Measurements from ENCODE around the gene SMARCD1.

Gene SMARCD1

DNA sequence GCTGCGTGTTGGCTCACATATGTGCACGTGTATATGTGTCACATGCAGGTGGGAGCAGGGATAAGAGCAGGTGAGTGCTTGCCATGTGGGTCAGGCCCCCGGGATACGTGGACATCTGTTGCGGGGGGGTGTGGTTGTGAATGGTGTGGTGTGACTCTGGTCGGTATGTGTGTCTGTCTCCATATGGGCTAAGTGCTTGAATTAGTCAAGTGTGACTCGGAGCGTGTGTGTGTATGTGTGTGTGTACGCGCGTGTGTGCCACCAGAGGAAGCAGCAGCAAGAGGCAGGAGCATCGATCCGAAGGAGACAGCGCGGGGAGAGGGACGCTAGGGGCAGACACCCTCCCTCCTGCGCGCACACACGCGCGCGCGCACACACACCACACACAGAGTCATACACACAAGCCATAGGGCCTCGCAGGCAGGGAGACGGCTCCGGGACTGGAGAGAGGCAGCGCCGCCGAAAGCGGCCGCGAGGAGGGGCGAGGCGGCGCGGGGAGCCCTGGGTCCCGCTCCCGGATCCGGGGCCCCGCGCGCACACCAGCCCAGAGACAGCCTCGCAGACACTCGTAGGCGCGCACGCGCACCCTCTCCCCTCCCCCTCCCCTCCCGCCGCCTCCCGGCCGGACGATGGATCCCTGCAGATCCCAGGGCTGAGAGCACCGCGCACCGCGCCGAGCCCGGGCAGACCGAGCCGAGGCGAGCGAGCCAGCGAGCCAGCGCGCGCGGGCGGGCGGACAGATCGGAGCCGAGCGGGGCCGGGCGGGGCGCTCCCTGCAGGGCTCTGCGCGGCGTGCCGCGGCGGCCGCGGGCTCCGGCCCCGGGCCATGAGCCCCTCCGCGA lies 27.9 kb upstream of the SMARCD1 start, which contains the start of gene ASIC1:
Gene ASIC1, plus strand, starts transcription at position 597 of the 842 bp plus-strand sequence. CDS start 1,171 bp downstream, outside the sequence.
- no peak for DNase-seq (ENCODE audit: low read depth, low spot score)

DNA sequence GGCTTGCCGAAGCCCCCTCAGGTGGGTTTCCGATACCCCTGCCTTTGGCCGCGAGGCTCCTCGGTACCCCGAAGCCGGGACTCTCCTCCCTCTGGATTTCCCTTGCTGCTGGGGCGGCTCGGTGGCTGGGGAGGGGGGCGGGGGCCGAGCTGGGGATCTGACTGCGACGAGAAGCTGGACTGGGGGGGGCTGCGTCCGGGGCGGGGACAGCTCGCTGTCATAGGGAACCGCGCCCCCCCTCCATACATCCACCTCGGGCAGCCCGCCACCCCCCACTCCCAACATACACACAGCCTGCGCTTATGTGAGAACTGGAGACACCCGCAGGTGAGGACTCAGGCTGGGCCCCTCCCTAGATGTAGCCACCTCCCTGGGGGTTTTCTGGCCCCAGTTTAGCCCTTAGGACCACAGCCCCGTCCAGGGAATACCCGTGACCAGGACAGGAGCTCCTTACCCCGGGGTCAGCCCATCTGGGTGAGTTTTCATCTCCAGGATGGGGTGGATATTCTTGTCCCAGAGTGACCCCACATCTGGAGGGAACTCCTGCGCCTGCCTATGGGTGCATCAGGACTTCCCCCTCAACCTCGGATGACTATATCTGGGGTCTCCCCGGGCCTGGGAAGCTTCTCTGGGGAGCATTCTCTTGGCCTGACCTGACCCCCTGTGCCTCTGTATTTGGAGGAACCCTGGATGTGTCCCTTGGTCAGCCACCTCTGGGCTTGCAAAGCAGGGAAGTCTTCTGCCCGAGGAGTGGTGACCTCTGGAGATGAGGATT lies 27.1 kb upstream of the SMARCD1 start:
- no peak for DNase-seq (ENCODE audit: low read depth, low spot score)

DNA sequence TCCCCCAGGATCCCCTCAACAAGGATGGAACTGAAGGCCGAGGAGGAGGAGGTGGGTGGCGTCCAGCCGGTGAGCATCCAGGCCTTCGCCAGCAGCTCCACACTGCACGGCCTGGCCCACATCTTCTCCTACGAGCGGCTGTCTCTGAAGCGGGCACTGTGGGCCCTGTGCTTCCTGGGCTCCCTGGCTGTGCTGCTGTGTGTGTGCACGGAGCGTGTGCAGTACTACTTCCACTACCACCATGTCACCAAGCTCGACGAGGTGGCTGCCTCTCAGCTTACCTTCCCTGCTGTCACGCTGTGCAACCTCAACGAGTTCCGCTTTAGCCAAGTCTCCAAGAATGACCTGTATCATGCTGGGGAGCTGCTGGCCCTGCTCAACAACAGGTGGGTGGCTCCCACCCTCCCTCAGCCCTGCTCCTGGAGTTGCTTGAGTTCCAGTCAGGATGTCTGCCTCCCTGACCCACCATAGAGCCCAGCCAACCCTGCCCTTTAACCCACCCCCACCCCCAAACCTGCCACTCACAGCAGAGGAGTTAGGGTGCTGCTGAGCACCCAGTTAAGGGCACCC lies 26.3 kb upstream of the SMARCD1 start:
- no peak for DNase-seq (ENCODE audit: low read depth, low spot score)

DNA sequence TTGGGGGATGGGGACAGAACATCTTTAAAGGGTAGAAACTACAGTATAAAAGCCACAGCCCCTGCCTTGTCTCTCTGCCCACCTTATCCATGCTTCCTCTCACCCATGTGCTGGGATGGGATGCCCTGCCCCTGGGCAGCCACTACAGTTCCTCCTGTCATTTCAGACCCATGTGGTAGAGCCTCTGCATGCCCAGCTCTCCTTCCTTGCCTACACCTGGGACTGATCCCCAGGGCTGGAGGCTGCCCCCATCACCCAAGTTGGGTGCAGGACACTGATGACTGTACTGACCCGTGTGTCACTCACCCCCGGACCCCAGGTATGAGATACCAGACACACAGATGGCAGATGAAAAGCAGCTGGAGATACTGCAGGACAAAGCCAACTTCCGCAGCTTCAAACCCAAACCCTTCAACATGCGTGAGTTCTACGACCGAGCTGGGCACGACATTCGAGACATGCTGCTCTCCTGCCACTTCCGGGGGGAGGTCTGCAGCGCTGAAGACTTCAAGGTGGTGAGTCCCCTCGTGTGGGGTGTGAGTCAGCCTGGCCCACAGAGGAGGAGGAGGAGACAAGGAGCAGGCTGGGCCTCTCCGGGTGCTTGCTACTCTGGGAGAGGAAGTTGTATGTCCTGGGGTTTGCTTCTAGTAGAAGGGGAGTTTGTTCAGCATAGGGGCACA lies 25.6 kb upstream of the SMARCD1 start:
- DNase-seq (ENCODE audit: low read depth, low spot score), result no peak

DNA sequence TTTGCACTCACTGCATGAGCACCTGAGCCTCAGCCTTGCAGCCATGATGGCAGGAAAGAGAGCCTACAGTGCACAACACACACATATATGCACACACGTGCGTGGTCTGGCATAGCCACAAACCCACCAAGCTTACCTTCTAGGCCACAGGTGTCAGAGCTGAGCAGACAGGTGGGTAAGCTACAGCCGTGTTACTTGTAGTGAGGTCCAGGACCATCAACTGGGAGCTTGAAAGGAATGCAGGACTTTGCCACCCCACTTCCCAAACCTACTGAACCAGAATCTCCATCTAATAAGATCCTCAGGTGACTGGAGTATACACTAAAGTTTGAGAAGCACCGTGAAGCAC lies 25.0 kb upstream of the SMARCD1 start:
- no peak for DNase-seq (ENCODE audit: low read depth, low spot score)

DNA sequence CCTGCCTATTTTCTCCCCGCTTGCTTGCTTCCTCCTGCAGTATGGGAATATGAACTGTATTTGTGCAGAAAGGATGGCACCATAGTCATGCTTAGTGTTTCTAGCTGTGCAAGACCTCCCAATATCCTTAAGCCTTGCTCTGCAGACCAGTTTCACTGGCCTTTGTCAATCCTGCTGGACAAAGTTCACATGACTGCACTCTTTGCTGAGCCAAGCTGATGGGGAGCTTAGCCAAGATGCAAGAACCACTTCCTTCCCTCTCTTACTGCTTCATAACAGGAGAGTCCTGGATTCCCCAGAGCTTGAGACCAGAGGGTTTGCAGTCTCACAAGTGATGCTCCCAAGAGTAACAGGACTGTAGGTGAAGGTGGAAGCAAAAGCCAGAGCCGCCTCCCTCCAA lies 24.0 kb upstream of the SMARCD1 start:
- no peak for DNase-seq (ENCODE audit: low read depth, low spot score)

DNA sequence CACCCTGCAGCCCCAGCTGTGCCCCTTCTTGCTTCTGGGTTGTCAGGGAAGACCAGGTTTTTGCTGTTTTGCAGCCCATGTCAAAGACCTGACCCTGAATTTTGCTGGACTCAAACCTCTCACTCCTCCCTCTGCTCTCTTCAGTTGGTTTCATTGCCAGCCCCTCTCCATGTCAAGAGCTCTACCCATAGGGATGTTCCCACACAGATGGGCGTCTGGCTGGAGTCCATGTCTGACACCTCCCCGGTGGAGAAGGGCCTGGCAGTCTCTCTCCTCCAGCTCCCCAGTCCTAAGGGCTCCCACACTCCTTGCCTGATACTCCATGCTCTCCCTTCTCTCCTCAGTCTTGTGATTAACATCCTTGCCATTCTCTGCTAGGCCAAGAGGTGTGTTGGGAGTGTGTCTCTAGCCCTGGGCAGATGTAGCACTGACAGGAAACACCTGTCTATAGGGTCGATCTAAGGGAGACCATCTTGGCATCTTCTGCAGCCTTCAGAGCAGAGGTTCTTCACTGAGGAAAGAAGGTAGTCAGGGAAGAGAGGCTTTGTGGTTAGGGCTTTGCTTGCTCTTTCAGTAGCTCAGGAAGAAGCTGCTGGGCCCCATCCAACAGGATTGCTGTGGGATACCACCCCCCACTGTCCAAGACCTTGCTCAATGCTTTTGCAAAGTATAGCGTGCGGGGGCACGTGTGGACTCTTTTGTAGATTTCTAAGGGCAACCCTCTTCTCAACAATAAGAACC lies 23.0 kb upstream of the SMARCD1 start:
- no peak for DNase-seq (ENCODE audit: low read depth, low spot score)

DNA sequence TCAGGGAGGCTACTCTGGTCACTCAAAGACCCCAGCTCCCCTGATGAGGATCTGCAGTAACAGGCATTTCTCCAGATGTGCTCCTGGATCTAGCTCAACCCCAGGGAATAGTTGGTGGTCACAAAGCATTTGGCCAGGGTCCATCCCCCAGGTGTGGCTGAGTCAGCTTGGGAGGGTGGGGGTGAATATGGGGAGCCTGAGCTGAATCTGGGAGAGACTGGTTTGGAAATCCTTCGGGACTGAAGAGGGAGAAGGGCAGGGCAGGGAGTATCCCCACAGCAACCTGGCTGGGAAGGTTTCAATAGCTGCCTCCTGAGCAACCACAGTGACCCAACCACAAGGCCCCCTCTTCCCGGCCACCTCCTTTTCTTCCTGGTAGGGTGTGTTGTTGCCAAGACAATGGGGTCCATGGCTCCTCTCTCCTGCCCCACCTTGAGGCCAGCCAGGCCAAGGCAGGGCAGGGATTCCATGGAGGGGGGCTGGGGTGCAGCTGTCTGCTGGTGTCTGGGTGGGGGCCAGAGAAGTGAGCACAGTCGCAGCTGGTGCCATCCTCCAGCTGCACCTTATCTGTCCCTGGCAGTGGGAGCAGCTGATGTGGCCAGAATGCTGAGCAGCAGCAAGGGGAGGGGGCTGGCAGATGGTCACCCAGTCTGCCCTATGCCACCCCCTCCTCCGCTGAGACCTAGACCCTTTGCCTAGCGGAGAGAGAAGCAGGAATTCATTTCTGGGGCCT lies 22.2 kb upstream of the SMARCD1 start:
- no peak for DNase-seq (ENCODE audit: low read depth, low spot score)

DNA sequence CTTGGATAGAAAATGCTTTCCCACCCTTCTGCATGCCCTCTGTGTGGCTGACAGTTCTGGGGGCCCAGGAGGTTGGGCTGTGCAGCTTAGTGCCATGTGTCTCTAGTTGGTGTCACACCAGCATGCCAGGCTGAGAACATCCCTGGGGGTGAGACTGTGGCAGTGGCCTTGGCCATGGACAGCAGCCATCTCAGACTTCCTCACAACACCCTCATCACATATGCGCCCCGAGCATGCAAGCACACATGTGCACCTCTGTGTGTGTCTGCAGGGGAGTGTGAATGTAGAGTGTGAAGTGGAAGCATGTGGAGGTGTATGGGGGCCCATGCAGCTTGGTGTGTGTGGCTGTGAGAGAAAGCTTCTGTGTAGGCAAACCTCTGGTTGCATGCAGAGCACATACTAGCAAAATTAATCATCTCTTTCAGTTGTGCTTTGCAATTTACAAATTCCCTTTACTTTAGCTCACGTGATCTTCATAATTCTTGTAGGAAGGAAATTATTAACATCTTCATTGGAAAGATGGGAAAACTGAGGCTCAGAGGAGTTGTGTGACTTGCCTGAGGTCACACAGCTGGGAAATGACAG lies 19.3 kb upstream of the SMARCD1 start:
- no peak for DNase-seq (ENCODE audit: low read depth, low spot score)

DNA sequence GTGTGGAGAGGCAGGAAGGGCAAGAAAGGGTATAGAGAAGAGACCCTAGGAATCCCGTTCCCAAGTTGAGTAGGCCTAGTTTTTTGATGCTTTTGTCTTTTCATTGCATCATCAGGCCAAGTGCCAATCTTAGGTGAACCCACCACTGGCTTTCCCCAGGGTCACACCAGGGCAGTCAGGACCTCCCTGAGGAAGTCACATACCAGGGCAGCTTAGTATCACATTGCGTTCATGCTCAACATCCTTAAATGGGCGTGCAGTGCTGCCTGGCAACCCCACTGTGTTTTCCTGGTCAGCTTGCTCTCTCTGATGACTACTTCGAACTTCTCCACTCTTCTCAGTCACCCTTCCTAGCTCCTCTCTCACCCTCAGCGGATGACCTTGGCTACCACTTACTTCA lies 18.7 kb upstream of the SMARCD1 start:
- no peak for DNase-seq (ENCODE audit: low read depth, low spot score)

DNA sequence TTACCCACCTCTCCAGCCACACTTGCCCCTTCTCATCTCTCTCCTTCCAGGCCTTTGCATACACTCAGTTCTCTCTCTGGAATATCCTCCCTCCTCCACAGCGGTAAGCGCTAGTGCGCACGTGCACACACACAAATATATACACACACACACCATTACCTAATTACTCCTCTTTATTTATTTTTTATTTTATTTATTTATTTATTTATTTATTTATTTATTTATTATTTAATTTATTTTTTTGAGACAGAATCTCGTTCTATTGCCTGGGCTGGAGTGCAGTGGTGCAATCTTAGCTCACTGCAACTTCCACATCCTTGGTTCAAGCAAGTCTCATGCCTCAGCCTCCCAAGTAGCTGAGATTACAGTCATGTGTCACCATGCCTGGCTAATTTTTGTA lies 16.1 kb upstream of the SMARCD1 start:
- DNase-seq (ENCODE audit: low read depth, low spot score), result no peak

DNA sequence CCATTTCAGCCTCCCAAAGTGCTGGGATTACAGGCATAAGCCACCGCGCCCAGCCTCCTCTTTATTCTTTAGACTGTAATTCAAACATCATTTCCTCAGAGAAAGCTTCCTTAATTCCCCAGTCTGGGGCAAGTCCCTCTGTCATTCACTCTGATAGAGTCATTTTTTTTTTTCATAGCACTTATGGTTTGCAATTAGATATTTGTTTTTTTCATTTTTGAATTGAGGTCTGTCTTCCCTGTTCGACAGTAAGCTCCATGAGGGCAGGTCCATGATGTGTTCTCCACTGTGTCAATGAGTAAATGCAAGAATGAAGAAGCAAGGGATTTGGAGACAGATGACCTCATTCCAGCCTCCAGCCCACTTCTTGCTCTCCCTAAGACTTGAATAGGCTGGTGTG lies 15.6 kb upstream of the SMARCD1 start:
- no peak for DNase-seq (ENCODE audit: low read depth, low spot score)

DNA sequence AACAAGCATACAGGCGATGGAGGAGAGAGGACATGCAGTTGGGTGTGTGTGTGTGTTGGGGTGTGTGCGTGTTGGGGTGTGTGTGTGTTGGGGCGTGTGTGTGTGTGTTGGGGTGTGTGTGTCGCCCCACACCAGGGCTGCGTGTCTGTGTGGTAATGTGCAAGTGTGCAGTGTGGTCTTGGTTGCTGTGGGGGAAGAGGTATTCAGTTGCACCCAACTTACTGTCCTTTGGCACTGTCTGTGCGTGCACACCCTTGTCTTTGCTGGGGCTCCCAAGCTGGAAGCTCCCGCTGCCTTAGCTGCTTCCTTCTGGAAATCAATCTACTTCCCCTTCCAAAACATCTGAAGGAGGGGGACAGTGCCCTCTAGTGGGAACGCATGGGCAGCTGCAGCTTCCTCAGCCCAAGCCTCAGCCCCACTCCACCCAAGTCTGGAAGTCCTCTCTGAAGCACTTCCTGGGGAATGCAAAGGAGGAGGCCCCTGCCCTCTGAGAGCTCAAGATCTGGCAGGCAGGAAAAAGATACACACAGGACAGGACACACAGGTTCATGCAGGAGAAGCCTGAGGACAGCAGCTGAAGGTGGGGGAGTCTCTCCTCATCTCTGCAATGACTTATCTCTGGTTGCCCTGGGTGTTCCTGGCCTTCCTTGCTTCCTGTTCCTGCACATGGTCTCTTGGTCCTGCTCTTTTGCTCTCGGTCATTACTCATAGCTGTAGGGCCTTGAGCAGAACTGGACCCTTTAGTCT lies 14.7 kb upstream of the SMARCD1 start:
- DNase-seq (ENCODE audit: low read depth, low spot score), result peak; percentile 52

DNA sequence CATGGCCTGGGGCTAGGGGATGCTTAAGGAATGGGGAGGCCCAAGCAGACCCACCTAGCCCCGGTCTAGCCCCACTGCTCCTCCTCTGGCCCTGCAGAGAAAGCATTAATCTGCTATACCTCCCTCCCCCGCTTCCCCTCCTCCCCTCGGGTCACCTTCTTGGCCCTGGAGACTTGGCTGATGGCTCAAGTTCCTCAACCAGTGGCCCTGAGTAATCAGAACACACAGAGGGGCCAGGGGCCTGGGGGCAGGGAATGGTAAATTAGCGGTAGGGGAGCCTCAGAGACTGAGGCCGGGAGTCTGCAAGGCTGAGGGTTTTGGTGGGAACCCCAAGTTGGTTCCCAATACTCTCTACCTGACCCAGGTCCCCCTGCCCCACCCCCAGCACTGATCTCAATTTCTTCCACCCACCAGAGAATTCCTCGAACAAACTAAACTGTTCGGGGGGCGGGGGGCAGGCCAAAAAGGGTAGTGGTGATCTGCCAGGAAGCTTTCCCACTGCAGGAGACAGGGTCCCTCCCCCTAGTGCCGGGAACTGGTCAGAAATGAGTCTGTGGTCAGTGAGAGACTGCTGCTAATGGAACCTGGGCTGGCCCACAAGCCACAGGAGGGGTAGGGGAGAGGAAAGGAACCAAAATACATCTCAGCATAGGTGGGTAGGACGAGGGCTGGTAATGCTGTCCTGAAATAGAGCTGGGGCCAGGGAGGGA lies 12.8 kb upstream of the SMARCD1 start:
- no peak for DNase-seq (ENCODE audit: low read depth, low spot score)

DNA sequence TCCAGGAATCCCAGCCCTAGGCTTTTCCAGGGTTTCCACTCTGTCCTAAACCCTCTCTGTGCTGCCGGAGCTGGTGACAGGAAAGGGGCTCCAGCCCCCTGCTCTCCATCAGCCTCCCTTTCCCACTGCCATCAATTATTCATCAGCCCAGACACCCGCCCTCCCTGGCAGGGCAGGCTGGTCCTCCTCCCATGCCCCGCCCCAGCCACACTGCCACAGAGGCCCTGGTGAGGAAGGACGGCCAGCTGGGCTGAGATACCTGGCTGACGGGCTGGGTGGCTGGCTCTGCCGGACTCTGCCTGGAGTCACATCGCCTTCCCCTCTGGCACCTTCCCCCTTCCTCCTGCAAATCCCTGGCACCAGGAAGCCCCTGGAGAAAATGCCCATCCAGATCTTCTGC lies 11.9 kb upstream of the SMARCD1 start:
- DNase-seq (ENCODE audit: low read depth, low spot score), result no peak

DNA sequence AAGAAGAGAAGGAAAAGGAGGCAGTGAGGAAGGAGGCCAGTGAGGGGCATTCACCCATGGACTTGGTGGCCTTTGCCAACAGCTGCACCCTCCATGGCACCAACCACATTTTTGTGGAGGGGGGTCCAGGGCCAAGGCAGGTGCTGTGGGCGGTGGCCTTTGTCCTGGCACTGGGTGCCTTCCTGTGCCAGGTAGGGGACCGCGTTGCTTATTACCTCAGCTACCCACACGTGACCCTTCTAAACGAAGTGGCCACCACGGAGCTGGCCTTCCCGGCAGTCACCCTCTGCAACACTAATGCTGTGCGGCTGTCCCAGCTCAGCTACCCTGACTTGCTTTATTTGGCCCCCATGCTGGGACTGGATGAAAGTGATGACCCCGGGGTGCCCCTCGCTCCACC lies 11.4 kb upstream of the SMARCD1 start:
- no peak for DNase-seq (ENCODE audit: low read depth, low spot score)

DNA sequence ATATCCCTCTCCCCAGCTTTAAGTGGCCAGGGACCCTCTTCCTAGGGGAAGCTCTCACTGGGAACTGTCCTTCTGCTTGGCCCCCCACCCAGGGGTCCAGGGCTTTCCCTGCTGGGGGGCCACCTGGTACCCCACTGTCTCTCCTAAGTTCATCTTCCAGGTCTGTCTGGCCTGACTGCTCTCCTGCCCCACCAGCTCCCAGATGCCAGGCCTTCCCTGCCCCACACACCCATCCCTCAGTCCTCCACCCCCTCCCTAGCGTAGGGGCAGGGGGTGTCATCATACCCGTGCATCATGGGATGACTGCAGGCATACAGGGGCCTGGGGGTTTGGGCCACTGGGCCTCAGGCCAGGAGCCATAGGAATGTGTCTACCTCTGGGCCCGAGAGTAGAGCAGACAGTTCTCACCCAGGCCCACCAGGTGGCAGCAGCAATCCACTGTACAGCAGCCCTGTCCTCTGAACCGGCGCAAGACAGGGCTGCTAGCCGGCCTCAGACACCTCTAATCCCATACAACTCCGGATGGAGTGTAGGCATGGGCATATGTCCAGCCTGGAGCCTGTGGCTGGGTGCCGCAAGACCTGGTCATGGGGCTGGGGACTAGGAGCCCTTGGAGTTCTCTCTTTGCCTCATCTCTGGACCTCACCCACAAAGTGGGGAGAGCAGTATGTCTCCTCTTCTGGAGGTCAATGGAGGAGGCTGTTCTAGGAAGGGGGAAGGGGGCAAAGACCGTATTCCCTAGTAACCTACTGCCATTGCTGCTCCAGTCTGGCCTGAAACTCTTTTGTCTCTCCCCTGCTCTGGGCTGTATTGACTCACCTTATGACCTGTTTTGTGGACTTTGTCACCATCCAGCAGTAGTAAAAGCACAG lies 10.0 kb upstream of the SMARCD1 start:
- no peak for DNase-seq (ENCODE audit: low read depth, low spot score)

DNA sequence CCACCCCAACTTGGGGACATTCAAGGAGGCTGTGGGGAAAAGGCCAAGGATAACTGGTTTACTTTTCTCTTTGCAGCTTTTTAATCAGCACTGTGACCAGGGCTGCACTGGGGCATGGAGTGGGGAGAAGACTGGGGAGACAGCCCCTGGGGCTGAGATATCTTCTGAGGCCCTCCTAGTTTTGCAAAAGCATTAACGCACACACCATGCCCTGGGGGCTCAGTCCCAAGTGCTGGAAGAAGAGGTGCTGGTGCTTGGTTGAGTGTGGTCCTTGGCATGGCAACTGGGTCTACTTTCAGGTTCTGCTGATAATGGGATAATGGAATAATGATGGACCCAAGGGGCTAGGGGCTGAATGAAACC lies 9.4 kb upstream of the SMARCD1 start:
- DNase-seq (ENCODE audit: low read depth, low spot score), result no peak

Data from brain pericyte (primary cell).